Epithelial cell of prostate (primary cell): Measurements from ENCODE around the gene CDC42BPB.

Source experiments
- DNase-seq: peaks from one replicate; pipeline ENCODE4 v3.0.0-alpha.2; 2011; ENCODE audit warnings: low read depth, low spot score
- H3K27ac ChIP-seq: fragments of 450-650 bp; 2 replicates; pipeline ENCODE4 v1.5.1; 2017; ENCODE audit warnings: mild to moderate bottlenecking

Gene CDC42BPB

DNA sequence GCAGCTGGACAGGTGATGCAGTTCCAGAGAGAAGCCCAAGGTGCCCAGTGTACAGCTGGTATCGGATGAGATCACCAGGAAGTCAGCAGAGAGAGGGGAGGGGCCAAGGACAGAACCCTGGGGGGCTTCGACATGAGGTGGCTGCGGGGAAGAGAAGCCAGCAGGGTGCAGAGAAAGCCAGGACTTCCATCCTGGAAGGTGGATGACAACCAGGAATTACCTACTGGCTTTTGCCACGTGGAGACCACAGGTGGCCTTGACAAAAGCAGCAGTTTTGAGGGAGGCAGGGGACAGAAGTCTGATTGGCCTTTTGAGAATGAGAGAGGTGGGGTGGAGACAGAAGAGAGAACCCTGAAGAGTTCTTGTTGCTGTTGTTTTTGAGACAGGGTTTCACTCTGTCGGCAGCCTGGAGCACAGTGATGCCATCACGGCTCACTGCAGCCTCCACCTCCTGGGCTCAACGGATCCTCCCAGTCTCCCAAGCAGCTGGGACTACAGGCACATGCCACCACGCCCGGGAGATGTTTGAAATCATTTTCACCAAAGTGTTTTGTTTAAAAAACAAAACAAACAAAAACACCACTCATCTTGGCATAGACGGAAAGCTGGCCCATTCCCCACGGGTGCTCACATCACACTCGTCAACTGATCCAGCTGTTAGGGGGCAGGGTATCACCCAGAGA, 35.2 kb downstream of the CDC42BPB start:
- peak overlapping the region; percentile 53 for H3K27ac ChIP-seq
- DNase-seq: no peak

DNA sequence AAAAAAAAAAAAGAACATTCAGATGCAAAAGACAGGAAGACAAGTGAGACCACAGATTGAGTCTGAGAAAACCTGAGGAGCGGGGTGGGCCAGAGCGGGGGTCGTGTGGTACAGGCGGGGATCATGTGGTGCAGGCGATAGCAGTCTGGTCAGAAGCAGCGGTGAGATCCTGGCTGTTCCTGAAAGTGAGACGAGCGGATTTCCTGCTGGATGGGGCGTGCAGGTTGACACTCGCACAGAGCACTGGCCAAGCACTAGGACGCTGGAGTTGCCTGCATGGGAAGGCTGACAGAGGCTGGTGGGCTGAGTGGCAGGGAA, 35.7 kb downstream of the CDC42BPB start:
- no peak for DNase-seq
- H3K27ac ChIP-seq: peak overlapping the region; percentile 53

DNA sequence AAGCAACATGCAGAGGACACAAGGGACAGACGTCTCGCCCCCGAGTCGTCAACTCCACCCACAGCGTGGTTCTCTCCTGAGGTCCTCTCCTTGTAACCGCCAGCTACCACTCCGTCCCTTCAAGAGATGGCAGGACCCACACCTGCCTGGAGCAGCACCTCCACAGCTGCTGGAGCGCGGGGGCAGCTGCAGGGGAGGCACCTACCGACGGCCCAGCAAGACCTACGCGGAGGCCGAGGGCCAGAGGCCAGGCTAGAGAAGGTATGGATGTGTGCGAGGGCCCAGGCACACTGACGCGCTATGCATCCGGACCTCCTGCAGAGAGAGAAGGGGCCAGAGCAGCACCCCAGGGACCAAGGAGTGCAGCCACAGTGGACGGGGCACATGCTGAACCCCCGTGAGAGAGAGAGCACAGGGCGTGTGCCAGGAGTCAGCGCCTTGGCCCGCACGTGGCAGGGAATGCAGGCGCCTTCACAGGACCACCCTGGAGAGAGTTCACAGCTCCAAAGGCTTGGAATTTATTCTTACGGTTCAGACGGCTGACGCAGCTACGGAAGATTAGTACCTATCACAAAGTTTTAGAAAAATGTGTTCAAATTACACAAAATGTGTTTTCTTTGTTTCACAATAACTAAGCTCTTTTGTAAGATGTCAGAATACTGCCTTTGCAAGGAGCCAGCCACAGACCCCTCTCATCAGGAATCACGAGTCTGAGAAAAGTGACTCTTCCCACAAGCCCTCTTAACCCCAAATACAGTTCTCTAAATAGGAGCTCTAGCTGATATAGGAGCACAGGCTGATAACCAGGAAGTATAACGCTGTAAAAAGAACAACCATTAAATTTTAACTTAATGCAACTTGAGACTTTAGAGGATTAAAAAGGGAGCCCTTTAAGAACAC, 36.8 kb downstream of the CDC42BPB start:
- DNase-seq: no peak
- no peak overlapping the region for H3K27ac ChIP-seq

DNA sequence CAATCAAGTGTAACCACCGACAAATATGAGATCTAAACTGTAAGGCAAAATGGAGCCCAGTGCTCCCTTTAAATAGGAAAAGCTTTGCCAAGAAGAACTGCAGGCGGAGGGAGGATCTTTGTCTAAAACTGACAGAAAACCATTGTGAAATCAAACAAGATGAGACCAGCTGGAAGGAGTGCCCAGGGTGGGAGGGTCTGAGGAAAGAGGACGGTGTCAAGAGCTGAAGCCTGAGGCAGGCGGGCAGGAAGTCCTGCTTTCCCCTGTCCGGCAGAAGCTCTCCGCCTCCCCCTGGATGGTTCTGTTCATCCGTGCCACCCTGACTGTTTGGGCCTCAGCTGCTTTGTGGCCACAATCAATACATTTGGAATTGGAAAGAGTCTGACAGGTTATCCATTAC, 37.5 kb downstream of the CDC42BPB start:
- no peak for DNase-seq
- H3K27ac ChIP-seq: no peak overlapping the region

DNA sequence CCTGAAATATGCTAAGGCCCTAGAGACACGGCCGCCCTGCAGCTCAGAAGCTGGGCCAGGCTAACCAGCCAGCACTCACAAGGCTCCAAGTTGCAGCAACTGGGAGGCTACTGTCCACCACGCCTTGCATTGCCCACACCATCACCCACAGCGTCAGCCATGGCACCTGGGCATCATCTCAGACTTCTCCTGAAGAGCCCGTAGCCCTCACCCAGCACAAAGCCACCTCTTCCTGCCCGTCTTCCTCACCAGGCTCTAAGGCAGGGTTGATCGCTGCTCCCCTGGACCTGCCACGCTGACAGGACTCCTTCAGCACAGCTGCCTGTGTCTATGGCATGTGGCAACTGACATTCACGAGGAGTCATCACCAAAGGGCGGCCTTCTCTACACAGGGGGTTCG, 38.1 kb downstream of the CDC42BPB start:
- DNase-seq: no peak
- H3K27ac ChIP-seq: no peak overlapping the region

DNA sequence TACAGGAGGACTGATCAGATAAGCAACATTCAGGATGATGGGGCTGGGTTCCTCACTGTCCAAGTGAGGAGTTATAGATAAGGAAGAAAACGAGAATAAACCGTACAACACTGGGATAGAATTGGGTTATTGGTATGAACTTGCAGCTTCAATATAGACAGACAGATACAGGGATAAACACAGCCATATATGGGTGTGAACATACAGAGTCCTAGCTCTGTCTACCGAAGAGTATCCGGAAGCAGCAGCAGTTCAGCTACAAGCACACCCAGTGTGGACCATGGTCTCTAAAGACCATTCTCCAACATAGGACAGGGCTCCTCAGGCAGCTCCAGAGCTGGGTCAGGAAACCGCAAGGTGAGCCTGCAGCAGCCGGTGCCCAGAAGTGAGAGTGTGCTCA, 40.8 kb downstream of the CDC42BPB start:
- no peak for DNase-seq

DNA sequence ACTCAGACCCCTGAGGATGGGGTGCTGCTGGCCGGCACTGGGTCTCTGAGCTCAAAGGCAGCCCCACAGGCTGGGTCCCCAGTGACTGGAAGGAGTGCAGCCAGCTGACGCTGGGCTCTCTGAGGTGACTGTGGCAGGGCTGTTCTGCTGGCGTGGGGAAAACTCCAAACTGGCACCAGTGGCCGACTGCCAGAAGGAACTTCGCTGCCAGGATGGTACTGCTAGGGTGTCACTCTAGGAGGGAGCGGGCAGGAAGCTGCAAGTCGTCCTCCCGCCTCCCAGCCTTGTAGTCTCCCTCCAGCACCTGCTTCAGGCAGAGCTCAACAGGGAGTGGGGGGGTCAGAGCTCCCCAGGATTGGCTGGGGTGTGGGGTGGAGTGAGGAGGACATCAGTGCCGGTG, 41.3 kb downstream of the CDC42BPB start:
- no peak overlapping the region for H3K27ac ChIP-seq
- no peak for DNase-seq

More for the DNA sequence above, 40.8 kb downstream of the CDC42BPB start:
- H3K27ac ChIP-seq: no peak overlapping the region

DNA sequence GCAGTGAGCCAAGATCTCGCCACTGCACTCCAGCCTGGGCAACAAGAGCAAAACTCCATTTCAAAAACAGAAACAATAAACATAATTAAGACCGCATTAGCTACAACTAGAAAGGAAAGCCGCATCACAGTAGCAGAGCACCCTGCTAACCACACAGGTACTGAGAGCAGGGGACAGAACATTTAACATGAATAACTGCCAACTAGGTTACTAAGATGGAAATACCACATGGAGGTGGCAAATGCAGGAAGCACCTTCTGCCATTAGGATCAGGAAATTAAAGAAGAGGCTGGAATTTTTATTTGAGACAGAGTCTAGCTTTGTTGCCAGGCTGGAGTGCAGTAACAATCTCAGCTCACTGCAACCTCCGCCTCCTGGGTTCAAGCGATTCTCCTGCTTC, 41.9 kb downstream of the CDC42BPB start:
- no peak overlapping the region for H3K27ac ChIP-seq
- no peak for DNase-seq

DNA sequence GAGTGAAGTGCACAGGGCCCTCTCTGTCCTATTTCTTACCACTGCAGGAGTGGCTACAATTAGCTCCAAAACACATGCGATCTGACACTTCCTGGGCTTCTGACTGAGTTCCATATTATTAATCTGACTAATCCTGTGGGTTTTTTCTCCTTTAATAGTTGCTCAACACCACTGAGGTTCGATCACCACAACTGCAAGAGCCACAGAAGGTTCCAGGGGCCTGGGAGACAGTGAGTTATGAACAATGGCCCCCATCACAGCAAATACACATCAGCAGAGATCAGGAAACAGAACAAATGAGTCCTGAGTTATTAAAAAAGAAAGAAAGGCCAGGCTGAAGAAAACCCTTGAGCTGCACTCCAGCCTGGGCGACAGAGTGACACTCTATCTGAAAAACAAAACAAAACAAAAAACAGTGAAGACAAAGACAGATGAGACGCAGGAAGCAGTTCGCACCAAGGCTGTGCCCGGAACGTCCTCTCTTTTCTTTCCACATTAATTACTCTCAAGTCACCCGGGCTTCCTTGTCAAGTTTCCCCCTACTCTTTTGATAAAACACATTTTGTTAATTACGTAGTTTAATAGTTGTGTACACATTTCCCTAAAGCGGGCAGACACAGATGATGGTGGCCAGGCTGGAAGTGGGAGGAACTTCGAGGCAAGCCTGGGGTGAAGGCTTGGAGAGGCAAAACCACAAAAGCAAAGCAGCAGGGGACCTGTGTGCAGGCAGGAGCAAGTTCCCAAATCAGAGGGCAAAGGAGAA, 42.7 kb downstream of the CDC42BPB start:
- peak overlapping the region; percentile 2 for H3K27ac ChIP-seq
- no peak for DNase-seq

DNA sequence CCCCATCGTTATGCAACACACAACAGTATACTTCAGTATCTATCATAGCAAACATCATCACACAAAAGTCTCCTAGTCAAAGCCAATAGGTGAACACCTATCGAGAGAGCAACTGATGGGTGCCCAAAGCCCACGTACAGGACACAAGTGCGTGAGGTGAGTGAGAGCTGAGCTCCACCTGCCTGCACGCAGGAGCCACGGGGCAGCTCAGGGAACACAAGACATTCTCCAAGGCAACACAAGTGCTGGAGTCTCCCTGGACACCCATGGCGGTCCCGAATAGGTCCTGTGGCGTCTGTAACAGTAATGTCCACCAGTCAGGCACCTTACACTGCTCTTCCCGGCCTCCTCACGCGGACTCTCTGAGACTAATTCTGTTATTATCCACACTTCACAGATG, 44.3 kb downstream of the CDC42BPB start:
- no peak overlapping the region for H3K27ac ChIP-seq
- DNase-seq: no peak

DNA sequence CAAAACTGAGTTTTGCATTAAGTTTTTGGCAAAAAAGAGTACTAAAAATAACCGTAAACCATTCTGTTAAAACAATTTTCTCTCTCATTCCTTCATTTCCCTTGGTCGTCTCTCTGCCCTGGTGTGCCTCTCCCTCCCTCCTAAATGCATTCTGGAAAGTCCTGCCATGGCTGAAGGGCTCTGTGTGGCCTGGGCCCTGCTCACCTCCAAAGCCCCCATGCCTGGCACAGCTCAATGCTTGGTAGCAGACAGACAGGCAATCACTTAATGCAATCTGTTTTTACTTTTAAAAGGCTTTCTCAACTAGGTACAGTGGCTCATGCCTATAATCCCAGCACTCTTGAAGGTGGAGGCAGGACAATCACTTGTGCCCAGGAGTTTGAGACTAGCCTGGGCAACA, 47.8 kb downstream of the CDC42BPB start:
- no peak for DNase-seq
- no peak overlapping the region for H3K27ac ChIP-seq

DNA sequence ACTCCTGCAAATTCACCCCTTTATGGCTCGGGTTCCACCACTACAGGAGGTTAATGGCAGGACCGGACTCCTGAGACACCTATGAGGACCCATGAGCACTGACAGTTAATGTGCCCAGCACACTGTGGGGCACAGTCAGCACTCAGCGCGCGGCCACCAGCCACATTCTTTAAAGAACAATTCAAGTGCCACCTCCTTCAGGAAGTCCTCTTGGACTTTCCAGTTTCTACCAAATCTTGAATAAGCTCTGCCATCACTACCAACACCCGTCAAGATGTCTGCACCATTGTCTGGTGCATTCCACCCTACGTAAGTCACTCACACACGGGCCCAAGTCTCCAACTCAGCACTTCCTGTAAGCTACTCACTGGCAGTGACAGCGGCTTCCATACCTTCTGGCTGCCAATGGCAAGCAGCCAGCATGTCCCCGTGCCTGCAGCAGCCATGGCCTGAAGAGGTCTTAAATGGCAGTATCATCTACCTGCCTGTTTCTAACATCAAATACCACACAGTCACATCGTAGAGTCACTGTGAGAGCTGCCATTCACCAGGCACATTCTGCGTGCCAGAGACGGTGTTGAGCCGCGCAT, 48.5 kb downstream of the CDC42BPB start:
- peak overlapping the region; percentile 26 for H3K27ac ChIP-seq

DNA sequence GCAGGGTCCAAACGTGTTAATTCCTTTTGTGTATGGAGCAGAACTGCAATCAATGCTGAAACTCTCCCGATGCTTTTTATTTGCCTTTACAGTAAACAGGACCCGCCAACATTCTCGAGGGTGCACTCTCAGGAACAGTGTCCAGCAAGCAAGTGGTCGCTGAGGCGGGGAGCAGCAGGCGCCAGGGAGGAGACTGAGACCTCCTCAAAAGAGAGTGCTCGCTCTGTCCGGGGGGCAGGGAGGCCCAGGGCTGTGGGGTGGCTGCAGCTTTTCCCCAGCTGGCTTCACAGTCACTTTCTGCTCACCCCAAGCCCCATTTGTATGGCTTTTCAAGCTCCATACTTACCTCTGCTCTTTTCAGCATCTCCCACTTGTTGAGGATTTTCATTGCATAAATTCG, 49.2 kb downstream of the CDC42BPB start:
- no peak for DNase-seq
- no peak overlapping the region for H3K27ac ChIP-seq

More for the DNA sequence above, 48.5 kb downstream of the CDC42BPB start:
- no peak for DNase-seq

DNA sequence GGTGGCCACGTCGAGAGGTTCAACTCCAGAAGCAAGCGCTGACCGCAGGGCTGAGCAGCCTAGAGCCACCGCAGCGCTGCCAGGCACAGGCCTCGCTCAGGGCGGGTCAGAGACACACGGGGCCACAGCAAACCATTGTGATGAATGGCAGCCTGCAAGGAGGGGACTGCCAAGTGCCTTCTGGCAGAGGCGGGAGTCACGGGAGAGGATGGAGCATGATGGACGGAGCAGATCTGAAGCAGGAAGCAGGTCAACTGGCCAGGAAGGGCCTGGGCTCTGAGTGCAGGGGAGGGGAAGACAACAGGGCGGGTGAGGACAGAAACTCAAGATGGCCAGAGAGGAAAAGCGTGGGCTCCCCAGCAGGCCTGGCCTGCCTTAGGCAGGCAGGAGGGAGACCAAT, 49.8 kb downstream of the CDC42BPB start:
- H3K27ac ChIP-seq: no peak overlapping the region
- DNase-seq: no peak

DNA sequence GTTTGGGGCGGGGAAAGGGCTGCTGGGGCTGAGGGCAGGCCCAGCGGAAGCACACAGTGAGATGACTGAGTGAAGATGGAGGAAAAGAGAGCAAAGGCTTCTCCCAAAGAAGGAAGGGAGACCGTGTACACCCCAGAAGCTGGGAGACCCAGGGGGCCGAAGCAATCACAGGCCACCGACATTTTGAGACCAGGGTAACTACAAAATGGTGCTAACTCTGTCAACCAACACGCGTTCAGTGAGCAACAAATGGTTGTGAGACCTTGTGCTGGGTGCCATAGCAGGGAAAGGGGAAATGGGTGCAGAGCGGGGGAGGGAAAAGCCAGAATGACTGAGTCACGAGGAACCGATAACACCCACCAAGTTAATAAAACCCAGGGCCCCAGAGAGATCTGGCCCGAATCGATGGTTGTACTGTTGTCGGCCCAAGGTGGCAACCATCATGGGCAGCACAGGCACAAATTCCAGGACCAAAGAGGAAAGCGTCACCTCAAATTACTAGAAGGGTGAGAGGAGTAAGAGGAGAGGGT, 50.3 kb downstream of the CDC42BPB start:
- no peak overlapping the region for H3K27ac ChIP-seq

DNA sequence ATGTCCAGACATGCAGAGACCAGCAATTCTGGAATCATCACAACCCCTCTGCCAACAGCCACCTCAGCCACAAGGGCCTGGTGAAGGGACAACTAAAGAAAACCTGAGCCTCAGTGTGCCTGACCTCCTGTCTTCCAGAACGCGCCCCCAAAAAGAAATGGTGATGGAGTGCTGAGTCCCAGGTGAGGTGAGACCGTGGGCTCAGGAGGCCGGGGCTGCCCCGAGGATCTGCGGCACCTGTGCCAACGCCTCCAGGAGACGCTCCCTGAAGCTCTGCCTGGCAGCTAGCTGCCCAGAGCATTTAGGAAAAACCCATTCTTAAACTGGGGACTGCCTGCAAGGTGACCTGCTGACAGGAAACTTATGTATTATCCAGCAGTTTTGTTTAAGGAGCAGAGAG, 51.2 kb downstream of the CDC42BPB start:
- H3K27ac ChIP-seq: no peak overlapping the region

More for the DNA sequence above, 50.3 kb downstream of the CDC42BPB start:
- no peak for DNase-seq

DNA sequence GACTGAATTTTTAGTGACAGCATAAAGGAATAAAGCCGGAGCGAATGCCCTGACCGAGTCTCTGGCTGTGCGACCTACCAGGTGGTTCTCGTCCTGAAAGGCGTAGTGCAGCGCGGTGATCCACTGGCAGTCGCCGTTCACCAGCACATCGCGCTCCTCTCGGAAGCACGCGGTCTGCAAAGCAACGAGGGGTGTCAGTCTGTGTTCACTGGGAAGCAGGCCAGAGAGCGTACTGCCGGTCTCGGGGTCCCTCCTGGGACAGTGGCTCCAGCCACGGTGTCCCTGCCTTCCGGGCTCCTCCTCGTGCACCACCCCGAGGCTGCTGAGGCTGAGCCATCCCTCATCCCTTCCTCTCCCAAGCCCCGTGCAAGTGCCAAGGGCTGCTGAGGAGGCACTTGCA, 53.5 kb downstream of the CDC42BPB start:
- H3K27ac ChIP-seq: no peak overlapping the region
- DNase-seq: no peak

More for the DNA sequence above, 51.2 kb downstream of the CDC42BPB start:
- DNase-seq: no peak

DNA sequence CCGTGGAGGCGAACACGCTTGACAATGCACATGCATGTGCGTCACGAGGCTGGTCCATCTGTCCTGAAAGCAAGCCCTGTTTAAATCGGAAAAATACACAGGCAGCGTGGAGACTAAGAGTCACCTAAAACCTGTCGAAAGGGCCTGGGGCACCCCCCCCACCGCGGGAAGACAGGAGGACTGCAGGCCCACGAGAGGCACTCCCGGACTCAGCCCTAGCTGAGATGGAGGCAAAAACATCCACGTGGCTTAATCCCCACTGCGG, 54.1 kb downstream of the CDC42BPB start:
- no peak for DNase-seq
- no peak overlapping the region for H3K27ac ChIP-seq

DNA sequence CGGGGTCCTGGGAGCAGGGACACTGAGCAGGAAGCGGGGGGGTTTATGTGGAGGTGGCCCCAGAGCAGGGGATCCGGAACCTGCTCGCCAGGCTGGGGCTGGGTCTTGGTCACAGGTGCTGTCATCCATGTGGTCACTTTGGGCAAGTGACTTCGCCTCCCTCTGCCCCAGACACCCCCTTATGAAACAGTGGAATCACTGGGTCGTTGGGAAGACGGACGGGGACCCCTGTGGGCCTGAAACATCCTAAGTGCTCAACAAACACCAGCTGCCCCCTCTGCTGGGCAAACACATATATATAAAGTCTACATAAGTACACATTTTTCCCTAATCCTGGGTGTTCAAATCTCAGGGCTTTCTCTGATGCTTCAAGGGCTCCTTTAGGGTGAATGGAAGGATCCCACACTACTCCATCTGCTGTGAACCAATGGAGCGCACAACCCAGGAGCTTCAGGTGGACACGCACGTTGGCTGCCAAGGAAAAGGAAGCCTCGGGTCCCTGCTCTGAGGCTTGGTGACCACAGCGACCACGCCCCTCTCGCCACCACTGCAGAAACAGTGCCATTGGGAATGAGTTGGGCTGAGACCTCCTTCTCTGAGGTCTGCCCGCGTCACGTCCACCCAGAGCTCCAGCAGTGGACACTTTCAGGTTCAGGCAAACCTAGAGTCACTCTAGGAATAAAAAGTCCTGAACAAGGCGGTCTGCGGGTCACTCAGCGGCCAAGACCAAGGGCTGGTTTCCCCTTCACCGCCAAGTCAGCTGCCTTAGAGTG, 54.6 kb downstream of the CDC42BPB start:
- no peak for DNase-seq
- no peak overlapping the region for H3K27ac ChIP-seq
